ENCODE results near the gene VEZT. TPM values are rescaled to one million over a fixed set of nuclear protein-coding genes. Genes with fewer than 3 reads are reported as not detected.

The VEZT gene
- polyA plus RNA-seq, 1 of the 3 experiments (the other 2 are of a cell fraction), result 41.2 TPM

GRCh38 chr12:95282266-95282665 is 64.7 kb downstream of the VEZT start:
- Histone ChIP-seq H3K4me3 (ENCODE audit: low read depth in 2 of 2, low read length in 1 of 2) (no peak overlapping the region), H3K9ac (no peak overlapping the region), H3K4me1 (ENCODE audit: control insufficient read depth in 1 of 2, insufficient read depth in 2 of 2, low read depth in 1 of 2, low read length in 1 of 2) (peaks cover 0 to 5% of the 10 kb centered on the region in 2 experiments; a peak in 2 of 4 replicates), H3K9me3 (no peaks in the 10 kb centered on the region), H3K27ac (ENCODE audit: low read depth in 2 of 2, low read length in 1 of 2) (no peak overlapping the region), H3K9me2 (no peaks in the 10 kb centered on the region), H3K79me2 (ENCODE audit: insufficient read depth) (no peaks in the 10 kb centered on the region), H3K36me3 (replicated peaks in 1 of 2; ENCODE audit: control insufficient read depth in 1 of 2, insufficient read depth in 2 of 2, low read length in 1 of 2) (peaks cover 40 to 72% of the 10 kb centered on the region in 2 experiments), H4K20me1 (ENCODE audit: insufficient read depth) (no peaks in the 10 kb centered on the region), H3F3A (replicated peaks; ENCODE audit: insufficient read depth) (peaks cover 6% of the 10 kb centered on the region), H3K4me2 (no peak overlapping the region), H3K27me3 (ENCODE audit: insufficient read depth) (no peaks in the 10 kb centered on the region), H2AFZ (ENCODE audit: low read depth) (no peak overlapping the region)
- ChIA-PET POLR2A (no interaction called here), CTCF (interaction anchor here (1.0 kb wide), 1 partner anchor 252 kb away, joined by 3 read pairs; no protein-coding TSS in a partner anchor)
- 87% methylated on average over 6 of the region's 6 CpGs for WGBS (ENCODE audit: low lambda C conversion rate)
- DNase-seq, result no peak
- TF ChIP-seq MAX (IDR thresholded peaks at IDR 0.05; ENCODE audit: low read depth) (no peak), SIN3A (IDR thresholded peaks at IDR 0.05; ENCODE audit: borderline replicate concordance, low read depth, low read length) (no peak), GATA2 (CRISPR knock-in tag; IDR thresholded peaks at IDR 0.05) (no peak), REST (IDR thresholded peaks at IDR 0.05; ENCODE audit: low read depth, low read length) (no peak), CTCF (IDR thresholded peaks at IDR 0.05) (no peak), EZH2phosphoT487 (IDR thresholded peaks at IDR 0.05; ENCODE audit: borderline replicate concordance, low read depth) (no peak), ZBTB33 (IDR thresholded peaks at IDR 0.05; ENCODE audit: borderline replicate concordance, low read depth) (no peak), FOSL2 (IDR thresholded peaks at IDR 0.05; ENCODE audit: borderline replicate concordance, low read depth) (no peak), RAD21 (IDR thresholded peaks at IDR 0.05; ENCODE audit: low read length) (no peak), TEAD4 (IDR thresholded peaks at IDR 0.05; ENCODE audit: borderline replicate concordance, insufficient read depth) (no peak), IRF3 (IDR thresholded peaks at IDR 0.05; ENCODE audit: low read depth, low read length) (no peak), PBX3 (IDR thresholded peaks at IDR 0.05) (no peak), POLR2AphosphoS5 (IDR thresholded peaks at IDR 0.05; ENCODE audit: low read depth, low read length) (no peak), JUND (IDR thresholded peaks at IDR 0.05) (no peak), SMC3 (IDR thresholded peaks at IDR 0.05; ENCODE audit: low read depth, low read length) (no peak), EP300 (IDR thresholded peaks at IDR 0.05; ENCODE audit: borderline replicate concordance in 1 of 2, low read depth in 1 of 2, low read length in 1 of 2) (no peak), NRF1 (IDR thresholded peaks at IDR 0.05; ENCODE audit: low read depth, low read length) (no peak), RXRA (IDR thresholded peaks at IDR 0.05; ENCODE audit: borderline replicate concordance, low read depth) (no peak)
